NCI-H2107 (cell line): ENCODE results near the gene SASH1.
"Not testable (repeated sequence)": the region's sequence is repeated elsewhere in the genome, so short reads cannot be mapped to it uniquely, and the experiment has no call there.

Experiments used
- DNase-seq: peaks from one replicate; lab custom pipeline; 2025; lab: John Stamatoyannopoulos, UW

Gene SASH1

DNA sequence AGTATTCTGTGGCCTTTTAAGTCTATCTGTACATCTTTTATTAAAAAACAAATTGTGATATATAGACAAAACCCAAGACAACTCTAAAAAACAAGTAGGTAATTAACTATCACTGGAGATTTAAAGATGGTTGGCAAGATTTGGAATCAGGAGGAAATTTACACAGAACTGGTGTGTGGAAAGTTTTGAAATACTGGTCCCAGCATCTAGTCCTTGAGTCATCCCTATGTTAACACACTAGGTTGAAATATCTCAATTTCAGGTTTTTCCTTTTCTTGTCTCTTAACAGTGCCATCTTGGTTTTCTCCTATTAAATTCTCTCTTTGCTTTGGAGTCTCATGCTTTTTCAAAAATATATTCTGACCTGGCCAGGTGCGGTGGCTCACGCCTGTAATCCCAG, 27.5 kb downstream of the SASH1 start:
- no peak for DNase-seq

DNA sequence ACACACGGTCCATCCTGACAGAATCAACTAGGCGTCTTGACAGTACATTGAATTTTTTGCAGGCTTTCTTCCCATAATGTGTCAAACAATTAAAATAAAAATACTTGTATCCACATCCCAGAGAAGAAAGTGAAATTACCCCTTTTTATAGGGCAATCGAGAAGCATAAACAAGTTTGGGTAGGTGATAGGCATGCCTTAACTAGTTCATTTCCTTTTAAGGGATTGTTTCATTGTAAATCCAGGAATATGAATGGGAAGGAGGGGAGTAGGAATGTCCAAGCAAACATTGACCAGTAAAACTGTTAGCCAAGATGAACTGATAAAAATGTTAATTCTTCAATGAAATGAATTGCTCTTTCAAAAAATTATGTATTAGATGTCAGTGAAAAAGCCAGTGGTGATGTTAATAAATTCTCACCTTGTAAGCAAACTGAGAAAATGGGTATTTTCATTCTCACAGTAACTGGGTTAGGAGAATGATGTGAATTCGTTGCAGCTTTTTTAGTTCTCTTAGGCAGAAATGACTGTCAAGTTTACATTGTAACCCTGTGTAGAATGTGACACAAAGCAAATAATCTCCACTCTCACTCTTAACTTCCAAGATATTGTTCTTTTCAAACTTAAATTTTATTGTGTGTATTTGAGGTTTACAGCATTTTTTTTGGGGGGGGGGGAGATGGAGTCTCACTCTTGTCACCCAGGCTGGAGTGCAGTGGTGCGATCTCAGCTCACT, 31.6 kb downstream of the SASH1 start:
- DNase-seq: no peak

DNA sequence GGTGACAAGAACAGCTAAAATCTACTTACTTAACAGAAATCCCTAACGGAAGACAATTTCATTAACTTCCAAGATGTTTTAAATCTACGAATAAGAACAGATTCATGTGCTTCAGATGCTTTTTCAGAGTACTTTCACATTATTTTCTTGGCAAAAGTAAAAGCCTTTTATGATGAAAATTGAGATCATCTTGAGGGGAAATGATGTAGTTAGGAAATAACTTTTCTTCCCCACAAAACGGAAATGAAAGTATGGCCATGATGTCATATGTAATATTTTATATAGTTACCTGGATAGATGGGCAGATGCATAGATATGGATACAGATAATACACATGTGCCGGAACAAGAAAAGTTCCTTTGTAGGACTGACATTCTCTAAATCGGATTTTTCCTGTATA, 32.8 kb downstream of the SASH1 start:
- no peak for DNase-seq

DNA sequence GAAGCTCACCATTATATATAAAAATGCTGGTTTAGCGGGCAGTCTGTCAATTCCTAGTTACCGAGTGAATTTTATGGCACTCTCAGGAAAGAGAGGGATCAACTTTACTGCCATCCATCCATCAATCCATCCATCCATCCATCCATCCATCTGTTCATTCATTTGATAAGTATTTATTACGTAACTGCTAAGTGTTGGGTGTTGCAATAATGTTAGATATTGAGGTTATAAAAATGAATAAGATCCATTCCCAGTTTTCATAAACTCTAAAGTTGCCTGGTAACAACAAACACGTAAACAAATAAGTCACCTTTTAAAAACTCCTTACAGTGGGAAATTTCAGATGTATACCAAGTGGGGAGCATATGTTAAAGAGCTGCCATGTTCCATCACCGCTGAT, 36.8 kb downstream of the SASH1 start:
- no peak for DNase-seq

DNA sequence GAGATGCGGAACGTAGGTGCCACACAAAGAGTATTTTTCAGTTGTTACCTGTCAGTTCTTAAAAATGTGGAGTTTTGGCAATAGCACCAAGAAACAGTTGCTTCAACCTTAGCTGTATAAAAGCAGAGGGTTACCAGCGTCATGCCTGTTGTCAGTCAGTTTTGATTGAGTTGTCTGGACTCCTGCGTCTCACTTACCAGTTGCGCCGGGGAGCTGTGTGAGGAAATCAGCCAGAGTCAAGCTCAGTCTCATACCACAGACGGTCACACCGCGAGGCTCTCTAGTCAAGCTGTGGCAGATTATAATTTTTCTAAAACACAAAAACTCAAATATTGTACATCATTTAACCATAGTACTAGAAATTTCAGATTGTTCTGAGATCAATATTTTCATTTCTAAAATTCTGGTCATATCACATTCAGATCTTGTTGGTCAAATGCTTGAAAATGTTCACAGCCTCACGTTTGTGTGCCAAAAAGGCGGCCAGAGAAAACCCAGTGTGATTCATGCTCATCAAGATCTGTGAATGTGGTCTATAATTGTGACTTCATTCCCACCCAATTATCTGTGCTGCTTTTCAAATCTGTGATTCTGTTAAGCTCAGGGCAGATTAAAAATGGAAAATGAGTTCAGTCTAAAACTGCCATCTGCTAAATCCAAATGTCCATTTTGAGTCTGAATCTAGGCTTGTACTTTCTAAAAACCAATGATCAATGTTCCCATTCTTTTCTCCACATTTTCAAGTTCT, 37.5 kb downstream of the SASH1 start:
- no peak for DNase-seq

DNA sequence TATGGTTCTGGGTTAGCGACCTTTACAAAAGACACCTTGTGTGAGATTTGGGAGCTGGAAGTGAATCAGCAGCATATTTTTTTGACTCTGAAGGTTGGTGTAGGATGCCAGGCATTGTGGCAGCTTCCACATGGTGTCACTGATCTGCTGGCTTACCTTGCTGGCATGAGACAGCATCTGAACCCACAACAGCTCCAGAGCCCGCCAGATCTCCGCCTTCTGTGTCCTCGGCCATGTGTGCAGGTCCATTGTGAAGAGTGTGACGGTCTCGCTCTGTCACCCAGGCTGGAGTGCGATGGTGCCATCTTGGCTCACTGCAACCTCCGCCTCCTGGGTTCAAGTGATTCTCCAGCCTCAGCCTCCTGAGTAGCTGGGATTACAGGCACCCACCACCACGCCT, 39.4 kb downstream of the SASH1 start:
- not testable (repeated sequence) for DNase-seq

DNA sequence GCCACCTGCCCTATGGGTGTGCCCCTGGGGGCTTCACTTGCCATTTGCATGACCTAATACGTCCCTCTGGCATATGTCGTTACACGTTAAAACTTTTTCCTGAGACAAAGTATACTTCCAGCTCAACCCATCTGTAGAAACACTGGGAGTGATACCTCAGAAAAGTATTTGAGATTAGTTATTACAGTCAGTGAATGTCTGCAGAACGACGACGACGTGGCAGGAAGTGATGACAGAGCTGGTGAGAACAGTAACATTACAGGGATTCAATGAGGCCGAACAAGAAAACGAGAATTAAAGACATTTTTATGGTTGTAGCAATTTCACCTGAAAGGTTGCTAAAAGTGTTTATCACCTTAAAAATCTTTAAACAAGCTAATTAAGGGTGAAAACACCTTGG, 40.2 kb downstream of the SASH1 start:
- DNase-seq: no peak

DNA sequence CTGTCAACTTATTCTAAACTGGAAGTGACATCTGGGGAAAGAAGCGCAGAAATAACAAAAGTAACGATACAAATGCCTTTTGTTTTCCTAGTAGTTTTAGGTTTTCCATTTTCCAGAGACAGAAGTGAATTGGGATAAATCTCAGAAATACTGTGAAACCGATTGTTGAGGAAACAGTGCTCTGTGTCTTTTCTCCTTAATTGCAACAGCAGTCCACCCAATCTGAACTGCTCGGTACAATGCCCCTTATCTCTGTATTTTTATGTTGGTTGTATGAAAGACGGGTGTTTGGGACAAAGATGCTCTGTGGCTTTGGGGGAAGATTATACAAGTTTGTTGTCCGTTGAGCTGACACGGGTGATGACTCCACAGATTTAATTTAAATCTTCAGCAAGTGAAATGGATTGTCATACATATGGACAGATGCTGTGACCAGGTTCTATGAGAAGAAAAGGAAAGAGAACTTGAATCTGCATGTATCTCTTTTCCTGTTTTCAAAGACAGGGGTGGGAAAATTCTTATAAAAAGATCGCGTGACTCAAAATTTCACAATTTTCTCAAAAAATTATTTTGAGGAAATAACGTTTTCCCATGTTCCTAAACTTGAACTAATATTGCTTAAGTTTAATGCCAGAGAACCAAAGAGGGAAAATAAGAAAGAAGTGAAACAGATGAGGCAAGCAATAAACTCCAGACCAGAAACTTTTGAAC, 41.2 kb downstream of the SASH1 start:
- no peak for DNase-seq

- DNase-seq: no peak
Measured at GRCh38 chr6:148385379-148385778, 42.7 kb downstream of the SASH1 start.

DNA sequence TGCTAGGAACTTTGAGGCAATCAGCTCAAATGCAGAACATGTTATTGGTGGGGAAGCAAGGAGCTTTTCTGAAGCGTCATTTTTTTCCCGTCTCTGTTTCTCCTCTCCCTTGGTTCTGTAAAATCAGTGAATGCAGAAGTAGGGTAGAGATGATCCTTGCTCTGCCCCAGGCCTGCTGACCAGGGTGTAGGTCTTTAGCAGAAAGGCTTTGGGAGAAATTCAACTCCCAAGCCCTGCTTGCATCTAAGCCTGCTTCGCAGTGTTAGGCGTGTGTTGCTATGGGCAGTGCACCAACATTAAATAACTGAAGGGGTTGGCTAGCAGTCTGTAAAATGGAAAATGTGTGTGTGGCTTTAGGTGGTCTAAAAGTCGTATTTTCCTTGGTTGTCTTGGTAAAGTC, 45.9 kb downstream of the SASH1 start:
- no peak for DNase-seq

GRCh38 chr6:148389086-148389485, 46.4 kb downstream of the SASH1 start:
- DNase-seq: no peak

DNA sequence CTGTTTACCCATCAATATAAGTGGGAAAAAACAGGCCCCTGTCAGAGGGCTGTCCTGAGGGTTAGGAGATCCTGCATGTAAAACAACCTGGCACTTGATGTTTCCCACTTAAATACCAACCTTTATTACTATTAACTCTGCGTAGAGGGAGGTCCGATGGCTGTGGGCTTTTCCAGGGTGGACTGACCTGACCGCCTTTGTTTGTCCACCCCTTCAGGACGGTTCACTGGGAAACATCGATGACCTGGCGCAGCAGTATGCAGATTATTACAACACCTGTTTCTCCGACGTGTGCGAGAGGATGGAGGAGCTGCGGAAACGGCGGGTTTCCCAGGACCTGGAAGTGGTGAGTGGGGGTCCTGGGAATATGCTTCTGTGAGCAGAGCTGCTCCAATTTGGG, 47.3 kb downstream of the SASH1 start:
- DNase-seq: no peak

DNA sequence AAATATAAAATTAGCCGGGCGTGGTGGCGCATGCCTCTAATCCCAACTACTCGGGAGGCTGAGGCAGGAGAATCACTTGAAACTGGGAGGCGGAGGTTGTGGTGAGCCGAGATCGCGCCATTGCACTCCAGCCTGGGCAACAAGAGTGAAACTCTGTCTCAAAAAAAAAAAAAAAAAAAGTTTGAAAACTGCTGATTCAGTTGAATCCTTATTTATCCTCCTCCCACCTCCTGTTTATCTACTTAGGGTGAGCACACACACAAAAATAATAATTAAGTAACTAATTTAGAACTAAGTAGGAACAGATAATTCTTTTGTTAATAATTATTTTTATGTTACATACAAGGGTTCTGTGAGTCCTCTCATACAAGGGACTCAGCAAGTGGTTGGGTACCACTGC, 49.5 kb downstream of the SASH1 start:
- not testable (repeated sequence) for DNase-seq

GRCh38 chr6:148392671-148393070, 50.0 kb downstream of the SASH1 start:
- DNase-seq: no peak

DNA sequence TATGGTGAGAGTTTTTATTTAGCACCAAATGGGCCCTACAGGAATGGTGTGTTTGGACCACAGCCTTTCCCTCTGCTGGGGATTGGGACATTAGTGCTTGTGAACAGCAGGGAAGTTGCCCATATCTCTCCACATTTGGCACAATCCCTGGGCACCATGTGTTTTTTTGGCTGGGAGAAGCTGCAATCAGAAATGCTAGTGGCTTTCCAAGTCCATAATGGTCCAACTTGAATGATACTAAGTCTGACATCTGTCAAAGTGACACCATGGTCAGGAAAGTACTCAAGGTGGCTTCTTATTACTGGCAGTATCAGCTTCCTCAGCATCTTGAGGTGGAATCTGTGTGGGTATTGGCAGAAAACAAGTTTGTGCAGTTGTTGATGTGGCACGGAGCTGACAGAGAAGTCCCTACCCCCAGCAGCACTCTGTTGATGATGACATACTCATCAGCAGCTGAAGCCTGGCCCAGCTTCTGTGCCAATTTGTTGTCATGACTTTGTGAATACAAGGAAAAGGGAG, 53.0 kb downstream of the SASH1 start:
- no peak for DNase-seq

- no peak for DNase-seq
Measured at GRCh38 chr6:148396411-148396810, 53.8 kb downstream of the SASH1 start.

- DNase-seq: no peak
Measured at GRCh38 chr6:148396926-148397325, 54.3 kb downstream of the SASH1 start.

DNA sequence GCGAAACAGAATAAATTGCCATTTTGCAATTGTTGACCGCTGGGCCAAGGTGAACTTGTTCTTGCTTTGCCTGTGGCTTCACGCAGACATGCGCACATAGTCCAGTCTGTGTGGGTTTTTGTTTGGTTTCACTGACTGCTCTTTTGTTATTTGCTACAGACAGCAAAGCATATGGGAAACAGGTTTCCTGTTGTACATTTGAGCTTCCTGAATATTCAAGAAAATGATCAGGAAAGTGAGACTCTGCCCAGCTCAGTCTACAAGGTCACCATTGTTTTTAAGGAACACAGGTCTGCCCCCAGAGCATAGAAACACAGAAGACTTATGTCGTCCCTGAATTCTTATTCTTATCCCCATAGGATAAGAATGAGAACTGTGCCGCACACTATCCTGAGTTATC, 55.6 kb downstream of the SASH1 start:
- no peak for DNase-seq

DNA sequence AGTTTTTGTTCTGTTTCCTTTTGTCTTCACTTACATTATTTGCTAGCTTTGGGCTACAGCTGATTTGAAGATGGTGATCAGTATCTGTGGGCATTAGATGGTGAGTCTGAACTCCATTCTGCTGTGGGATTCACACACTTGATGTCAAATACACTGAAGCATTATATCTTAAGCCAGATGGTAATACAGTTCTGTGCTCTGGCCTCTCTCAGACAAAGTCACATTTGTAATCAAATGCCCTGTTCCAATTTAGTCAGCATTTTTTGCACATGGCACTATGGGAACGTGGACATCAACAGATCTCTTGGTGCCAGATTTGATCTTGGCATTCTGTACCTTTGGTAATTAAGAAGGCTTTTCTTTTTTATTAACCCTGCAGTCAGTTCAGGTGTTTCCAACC, 56.0 kb downstream of the SASH1 start:
- no peak for DNase-seq

- no peak for DNase-seq
Measured at GRCh38 chr6:148401571-148401970, 58.9 kb downstream of the SASH1 start.

- no peak for DNase-seq
Measured at GRCh38 chr6:148404456-148405054, 61.9 kb downstream of the SASH1 start.

DNA sequence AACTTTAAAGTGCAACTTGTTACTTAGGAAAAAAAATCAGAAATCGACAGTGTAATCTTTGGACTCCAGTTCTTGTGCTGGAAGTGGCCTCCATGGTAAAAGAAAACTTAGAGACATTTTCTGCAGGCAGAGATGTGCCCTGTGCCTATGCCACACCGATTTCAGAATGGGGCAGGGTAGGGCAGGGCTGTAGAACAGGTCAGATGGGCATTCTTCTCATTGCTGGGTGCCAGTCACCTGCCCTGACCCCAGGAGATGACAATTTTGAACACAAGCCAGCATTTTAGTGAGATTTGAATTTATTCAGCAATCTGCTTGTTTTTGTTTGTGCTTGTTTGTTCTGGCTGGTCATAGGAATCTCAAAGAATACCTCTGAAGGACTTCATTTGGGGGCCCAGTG, 63.3 kb downstream of the SASH1 start:
- no peak for DNase-seq
